GM12878 (cell line): Measurements from ENCODE around the gene TM9SF4. TPM values are rescaled to one million over a fixed set of nuclear protein-coding genes. Genes with fewer than 3 reads are reported as not detected.
"Not testable (repeated sequence)": the region's sequence is repeated elsewhere in the genome, so short reads cannot be mapped to it uniquely, and the experiment has no call there.

Experiments
- ATAC-seq: fragments of 200-7000 bp; cut with Tn5 transposase; 3 replicates; pipeline ENCODE4 v1.9.1; 2020; ENCODE audit warnings: mild to moderate bottlenecking, moderate library complexity
- BruUV-seq: library from RNA; stranded (reverse); fragments of 400-500 nt; replicated peaks from 2 replicates; lab custom pipeline; 2021; lab: Mats Ljungman, UMichigan
- CTCF ChIA-PET: fragments of 300-600 bp; sonication (Branson Sonifier 250); formaldehyde crosslinking; extraction: SDS; loops from one replicate; lab custom pipeline; 2021; ENCODE audit warnings: inconsistent platforms; lab: Yijun Ruan, JAX
- POLR2A ChIA-PET: fragments of 350-600 bp; formaldehyde crosslinking; extraction: SDS; loops from one replicate; lab custom pipeline; 2021; ENCODE audit warnings: inconsistent platforms; lab: Charles Lee
- RAD21 ChIA-PET: fragments of 300-600 bp; sonication (Branson Sonifier 250); formaldehyde crosslinking; loops from one replicate; lab custom pipeline; 2023; ENCODE audit warnings: antibody characterized with exemption; ENCODE audit not compliant: unreplicated experiment; lab: Charles Lee
- SMC1A ChIA-PET: fragments of 300-600 bp; sonication (Branson Sonifier 250); formaldehyde crosslinking; loops from one replicate; lab custom pipeline; 2023; ENCODE audit not compliant: unreplicated experiment, uncharacterized antibody; lab: Charles Lee
- DNase-seq: peaks from one replicate; pipeline ENCODE4 v3.0.0-alpha.2; 2011; ENCODE audit warnings: low read depth, low spot score
- FAIRE-seq: peaks from 3 replicates; lab custom pipeline; 2011; peaks lifted over from hg19 to GRCh38; lab: Jason Lieb, UNC
- H2AFZ ChIP-seq: 2 replicates; pipeline ENCODE4 v1.6.0; 2011; ENCODE audit warnings: low read depth, low read length, control low read depth; ENCODE audit not compliant: control insufficient read depth
- H3K27ac ChIP-seq: 2 replicates; pipeline ENCODE4 v1.5.1; 2011; ENCODE audit warnings: control low read depth; ENCODE audit not compliant: control insufficient read depth, insufficient read depth
- H3K27me3 ChIP-seq, 2 experiments: replicated peaks in 1 of 2; 2 replicates each; pipeline versions ENCODE4 v1.6.0 to v1.6.1; 2011; ENCODE audit warnings: low read length in 1 of 2; ENCODE audit not compliant: control insufficient read depth in 2 of 2, insufficient read depth in 2 of 2
- H3K36me3 ChIP-seq, 2 experiments: 2 replicates each; pipeline ENCODE4 v1.5.1; 2011; ENCODE audit warnings: low read length in 1 of 2; ENCODE audit not compliant: control insufficient read depth in 2 of 2, insufficient read depth in 2 of 2
- H3K4me1 ChIP-seq: 2 replicates; pipeline ENCODE4 v1.6.1; 2011; ENCODE audit warnings: mild to moderate bottlenecking, low read length, moderate library complexity, mixed read lengths; ENCODE audit not compliant: control insufficient read depth, insufficient read depth
- H3K4me2 ChIP-seq: 2 replicates; pipeline ENCODE4 v1.6.0; 2011; ENCODE audit warnings: control low read depth; ENCODE audit not compliant: control insufficient read depth, insufficient read depth
- H3K4me3 ChIP-seq: fragments of 200-600 bp; sonication (generic); 2 replicates; pipeline ENCODE4 v1.5.1; 2016
- H3K79me2 ChIP-seq: 2 replicates; pipeline ENCODE4 v1.6.0; 2011; ENCODE audit warnings: low read length; ENCODE audit not compliant: control insufficient read depth, insufficient read depth
- H3K9ac ChIP-seq: 2 replicates; pipeline ENCODE4 v1.8.0; 2011; ENCODE audit warnings: low read length, control low read depth, mixed read lengths; ENCODE audit not compliant: control insufficient read depth, insufficient read depth
- H3K9me3 ChIP-seq: replicated peaks from 3 replicates; pipeline ENCODE4 v1.5.1; 2011; ENCODE audit warnings: mild to moderate bottlenecking, low read length; ENCODE audit not compliant: control insufficient read depth, insufficient read depth
- H4K20me1 ChIP-seq: 2 replicates; pipeline ENCODE4 v1.6.0; 2011; ENCODE audit not compliant: control insufficient read depth, insufficient read depth
- ELK1 ChIP-seq: IDR thresholded peaks from 2 replicates; pipeline ENCODE4 v1.6.1; 2012; ENCODE audit warnings: low read depth, low read length, improper control_type of control experiment
- ETV6 ChIP-seq, 2 experiments: fragments of 450-650 bp in 1 of 2; IDR thresholded peaks in 1 of 2; conservative IDR thresholded peaks in 1 of 2; 2 replicates each; pipeline ENCODE4 v1.6.1; 2014; ENCODE audit warnings: antibody characterized with exemption in 1 of 2, borderline replicate concordance in 1 of 2, low read depth in 1 of 2, mild to moderate bottlenecking in 1 of 2, moderate library complexity in 1 of 2
- POLR2A ChIP-seq: IDR thresholded peaks from 2 replicates; pipeline ENCODE4 v1.6.1; 2011; ENCODE audit warnings: low read depth, mild to moderate bottlenecking, low read length
- SKIL ChIP-seq: fragments of 450-650 bp; IDR thresholded peaks from 2 replicates; pipeline ENCODE4 v1.6.1; 2017; ENCODE audit warnings: mild to moderate bottlenecking, low read depth, inconsistent platforms; ENCODE audit not compliant: poor library complexity, severe bottlenecking
- ZNF592 ChIP-seq: fragments of 450-650 bp; IDR thresholded peaks from 2 replicates; pipeline ENCODE4 v1.6.1; 2017; ENCODE audit warnings: mild to moderate bottlenecking, moderate library complexity
- WGBS: methylation state at CpG from one replicate; pipeline ENCODE4 v1.1.6; 2016; ENCODE audit warnings: low lambda C conversion rate; ENCODE audit not compliant: insufficient replicate concordance, insufficient coverage; ENCODE audit errors: missing lambda C conversion rate; 5-methylcytosine and 5-hydroxymethylcytosine counted together
- in situ Hi-C: fragments of 300-500 bp; cut with MboI; formaldehyde crosslinking; loops from 9 replicates; pipeline ENCODE4 v1.14.3; 2018; ENCODE audit warnings: mixed read lengths
- intact Hi-C: fragments of 100-400 bp; cut with micrococcal nuclease; formaldehyde crosslinking; loops from one replicate; pipeline ENCODE4 v1.14.2; 2022; ENCODE audit not compliant: unreplicated experiment
- polyA plus RNA-seq, 11 experiments: library from polyadenylated mRNA; depleted of rRNA in 4 of 11; unstranded in 6 of 11; stranded (reverse) in 5 of 11; fragments of >200 nt; fragmentation: Nextera tagmentation in 4 of 11; fragmentation: Illumina TruSeq in 1 of 11; extraction: Ambion mirVana in 4 of 11; extraction: Trizol in 1 of 11; gene quantifications; 1 replicate in 1 of 11; 2 replicates in 10 of 11; pipeline versions ENCODE4 v1.2.1 to v1.2.3, GENCODE V29; 2011 to 2016; ENCODE audit warnings: inconsistent platforms in 2 of 11, missing spikeins in 2 of 11, low read depth in 1 of 11
- total RNA-seq, 4 experiments: library from RNA; depleted of rRNA in 3 of 4; stranded (reverse); fragments of >200 nt in 3 of 4; fragmentation: Illumina TruSeq in 1 of 4; extraction: Trizol in 1 of 4; gene quantifications; 2 replicates each; pipeline versions ENCODE4 v1.2.1 to v1.2.3, GENCODE V29; 2013 to 2021

The TM9SF4 gene
- total and polyA plus RNA-seq, 10 of the 15 experiments (the other 5 are each of a cell fraction or from before 2014, with no cell fraction given), result 8.5 to 47.8 (median 24.3) TPM

GRCh38 chr20:32193336-32193735 is 83.8 kb downstream of the TM9SF4 start:
- H3K79me2 ChIP-seq, RAD21 ChIA-PET, H2AFZ ChIP-seq, H3K4me2 ChIP-seq, H3K4me1 ChIP-seq, ATAC-seq, in situ Hi-C loops, BruUV-seq, H3K4me3 ChIP-seq, DNase-seq, H3K9me3 ChIP-seq, CTCF ChIA-PET, FAIRE-seq, intact Hi-C loops, H3K27me3 ChIP-seq, H3K27ac ChIP-seq, H3K9ac ChIP-seq, H4K20me1 ChIP-seq: not testable (repeated sequence)
- H3K36me3 ChIP-seq, result peaks cover 19 to 25% of the 10 kb centered on the region in 2 experiments
- 89% methylated on average over 5 of the region's 5 CpGs for WGBS
- ChIA-PET SMC1A (interaction anchor here (2.5 kb wide), 1 partner anchor 10 kb away, joined by 5 read pairs; no protein-coding TSS in a partner anchor), POLR2A (interaction anchor here (0.7 kb wide), 1 partner anchor 218 kb away, joined by 3 read pairs; no protein-coding TSS in a partner anchor)
- TF ChIP-seq POLR2A, result 0 out of 2 replicates have a peak, but pooled peaks have one; percentile 33

- ATAC-seq, result no peak
- POLR2A ChIA-PET, result no interaction called here
These were observed 84.5 kb downstream of the TM9SF4 start for GRCh38 chr20:32193996-32194395.

More at GRCh38 chr20:32193996-32194395, 84.5 kb downstream of the TM9SF4 start:
- BruUV-seq, result no TSS peak
- H3K27ac ChIP-seq, result no peak overlapping the region
- H3K36me3 ChIP-seq, result peaks cover 19 to 29% of the 10 kb centered on the region in 2 experiments
- TF ChIP-seq ZNF592 (no peak), SKIL (no peak), ETV6 (conservative IDR thresholded peaks at IDR 0.05 in 1 of 2, IDR thresholded peaks at IDR 0.05 in 1 of 2; ENCODE audit: borderline replicate concordance in 1 of 2, low read depth in 1 of 2) (no peak), ELK1 (no peak)
- TF ChIP-seq, all 136 proteins: peak for 0
- RAD21 ChIA-PET, result no interaction called here
- SMC1A ChIA-PET, result interaction anchor here (0.8 to 2.5 kb wide), 2 partner anchors 9 to 12 kb away, joined by 5 read pairs; no protein-coding TSS in a partner anchor
- no peaks in the 10 kb centered on the region; the same call in 1 of the 2 replicates for H3K79me2 ChIP-seq
- no peaks in the 10 kb centered on the region for H3K27me3 ChIP-seq
- H3K9me3 ChIP-seq, result no peaks in the 10 kb centered on the region
- intact Hi-C loops, result no loop called here
- H3K9ac ChIP-seq, result no peak overlapping the region
- CTCF ChIA-PET, result no interaction called here
- no peak overlapping the region for H2AFZ ChIP-seq
- H3K4me3 ChIP-seq, result no peak overlapping the region
- H3K4me2 ChIP-seq, result no peak overlapping the region
- 100% methylated on average over 6 of the region's 6 CpGs for WGBS
- in situ Hi-C loops, result no loop called here
- FAIRE-seq, result no peak
- H3K4me1 ChIP-seq, result no peaks in the 10 kb centered on the region
- no peaks in the 10 kb centered on the region; the same call in 1 of the 2 replicates for H4K20me1 ChIP-seq
- no peak for DNase-seq
